HG03064 (cell line): Measurements from ENCODE around the gene ANO10.
"Not testable (repeated sequence)": the region's sequence is repeated elsewhere in the genome, so short reads cannot be mapped to it uniquely, and the experiment has no call there.

Experiments
- ATAC-seq: cut with Tn5 transposase; IDR thresholded peaks from one replicate; pipeline ENCODE4 v1.9.1; 2021; ENCODE audit warnings: low read depth; ENCODE audit not compliant: unreplicated experiment

ANO10 gene

GRCh38 chr3:43523454-43524053 lies 98.3 kb downstream of the ANO10 start:
- no peak for ATAC-seq

- no peak for ATAC-seq
These were observed 99.0 kb downstream of the ANO10 start for GRCh38 chr3:43522727-43523362.

DNA sequence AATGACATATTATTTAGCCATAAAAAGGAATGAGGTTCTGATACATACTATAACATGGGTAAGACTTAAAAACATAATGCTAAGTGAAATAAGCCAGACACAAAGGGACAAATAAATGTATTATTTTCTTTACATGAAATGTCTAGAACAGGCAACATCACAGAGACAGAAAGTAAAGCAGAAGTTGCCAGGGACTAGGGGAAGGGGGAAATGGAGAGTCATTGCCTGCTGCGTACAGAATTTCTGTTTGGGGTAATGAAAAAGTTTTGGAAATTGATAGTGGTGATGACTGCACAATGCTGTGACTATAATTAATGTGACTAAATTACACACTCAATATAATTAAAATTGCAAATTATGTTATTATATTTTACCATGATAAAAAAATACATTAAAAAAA lies 99.9 kb downstream of the ANO10 start:
- ATAC-seq: no peak

DNA sequence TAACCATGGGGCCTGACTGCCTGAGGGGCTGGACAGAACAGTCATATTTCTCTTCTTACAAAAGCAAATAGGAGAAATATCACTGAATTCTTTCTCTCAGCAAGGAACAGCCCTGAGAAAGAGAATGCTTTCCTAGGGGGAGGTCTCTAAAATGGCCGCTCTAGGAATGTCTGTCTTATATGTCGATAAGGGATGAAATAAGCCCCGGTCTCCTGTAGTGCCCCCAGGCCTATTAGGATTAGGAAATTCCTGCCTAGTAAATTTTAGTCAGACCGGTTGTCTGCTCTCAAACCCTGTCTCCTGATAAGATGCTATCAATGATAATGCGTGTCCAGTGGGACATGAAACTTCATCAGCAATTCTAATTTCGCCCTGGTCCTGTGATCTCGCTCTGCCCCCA lies 103.3 kb downstream of the ANO10 start:
- not testable (repeated sequence) for ATAC-seq

- ATAC-seq: no peak
These were observed 105.7 kb downstream of the ANO10 start for GRCh38 chr3:43515970-43516635.

DNA sequence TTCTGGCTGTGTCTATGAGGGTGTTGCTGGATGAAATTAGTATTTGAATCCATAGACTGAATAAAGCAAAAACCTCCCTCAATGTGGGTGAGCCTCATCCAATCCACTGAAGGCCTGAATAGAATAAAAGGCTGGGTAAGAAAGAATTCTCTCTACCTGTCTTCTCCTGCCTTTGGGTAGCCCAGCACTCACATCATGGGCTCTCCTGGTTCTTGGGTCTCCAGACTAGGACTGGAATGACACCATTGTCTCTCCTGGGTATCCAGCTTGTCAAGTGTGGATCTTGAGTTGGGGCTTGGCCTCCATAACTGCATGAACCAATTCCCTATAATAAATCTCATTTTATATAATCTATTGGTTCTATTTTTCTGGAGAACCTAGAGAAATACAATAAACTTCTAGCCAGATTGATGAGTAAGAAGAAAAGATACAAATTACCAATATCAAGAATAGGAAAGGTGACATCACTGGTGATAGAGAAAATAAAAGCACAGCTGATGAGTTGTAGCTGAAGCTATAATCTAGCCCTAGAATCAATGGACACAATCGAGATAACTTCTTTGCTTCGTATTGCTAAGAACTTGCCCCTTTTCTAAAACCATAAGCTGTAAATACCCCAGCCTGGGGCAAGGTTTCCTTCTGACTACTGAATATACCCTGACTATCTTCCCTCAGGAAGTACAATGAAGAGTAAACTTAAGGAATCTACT lies 106.4 kb downstream of the ANO10 start:
- no peak for ATAC-seq

GRCh38 chr3:43512754-43513404 lies 108.9 kb downstream of the ANO10 start:
- no peak for ATAC-seq

- no peak for ATAC-seq
These were observed 115.2 kb downstream of the ANO10 start for GRCh38 chr3:43506644-43507043.

DNA sequence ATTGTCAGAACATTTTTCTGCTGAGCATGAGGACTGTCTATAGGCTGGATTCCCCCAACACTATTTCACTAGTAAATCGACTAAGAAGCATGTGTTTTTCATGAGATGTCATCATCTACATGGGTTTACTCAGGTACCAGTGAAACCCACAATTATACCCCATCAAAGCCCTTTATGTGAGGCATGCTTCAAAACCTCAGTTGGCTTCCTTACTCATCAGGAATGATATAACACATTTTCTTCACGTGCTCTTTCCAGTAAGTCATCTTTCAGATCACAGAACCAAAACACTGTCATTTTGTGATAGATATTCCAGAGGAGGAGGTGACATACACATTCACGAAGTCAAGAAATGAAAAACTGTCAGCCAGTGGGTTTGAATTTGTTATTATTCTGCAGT lies 116.5 kb downstream of the ANO10 start:
- ATAC-seq: no peak

DNA sequence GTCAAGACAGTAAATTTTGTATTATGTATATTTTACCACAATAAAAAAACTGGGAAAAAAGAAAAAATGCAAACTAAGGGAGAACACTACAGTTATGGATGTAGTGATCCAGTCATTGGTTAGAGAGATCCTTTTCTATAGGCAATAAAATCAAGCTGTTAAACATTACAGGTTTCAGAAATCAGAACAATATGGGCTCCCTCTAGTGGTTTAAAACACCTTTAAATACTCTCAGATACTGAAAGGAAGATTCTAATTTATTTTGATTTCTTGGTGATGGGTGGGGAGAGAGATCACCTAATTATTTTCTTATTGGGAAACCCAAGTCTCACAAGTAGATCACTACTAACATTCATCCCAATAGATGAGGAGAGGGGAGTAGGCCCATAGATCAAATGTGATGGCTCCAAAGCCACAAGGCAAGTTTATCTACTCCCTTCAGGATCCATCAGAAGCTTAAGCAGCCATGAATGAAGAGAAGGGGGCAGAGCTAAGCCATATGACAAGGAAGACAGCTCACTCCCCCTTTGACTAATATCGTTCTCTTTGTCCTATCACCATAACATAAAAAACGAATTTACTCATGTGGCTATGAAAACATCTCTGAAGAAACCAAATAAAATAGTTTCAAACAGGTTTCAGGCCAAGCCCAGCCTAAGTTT lies 118.6 kb downstream of the ANO10 start:
- ATAC-seq: no peak

DNA sequence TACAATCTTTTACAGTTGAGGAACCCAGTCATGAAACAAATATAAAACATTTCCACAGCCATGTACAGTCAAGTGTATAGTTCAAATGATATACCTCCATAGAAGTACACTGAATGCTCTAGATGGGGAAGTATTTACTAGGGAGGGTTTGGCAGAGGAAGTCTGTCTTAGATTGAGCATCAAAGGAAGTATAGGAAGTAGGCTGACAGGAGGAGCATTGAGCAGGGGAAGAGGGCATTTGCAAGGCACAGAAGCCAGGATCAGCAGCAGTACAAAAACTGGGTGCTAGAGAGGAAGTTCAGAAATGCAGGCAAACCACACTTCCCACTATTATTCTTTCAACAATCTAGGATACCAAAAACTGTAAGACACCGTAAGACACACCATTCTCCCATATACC lies 122.6 kb downstream of the ANO10 start:
- ATAC-seq: no peak

DNA sequence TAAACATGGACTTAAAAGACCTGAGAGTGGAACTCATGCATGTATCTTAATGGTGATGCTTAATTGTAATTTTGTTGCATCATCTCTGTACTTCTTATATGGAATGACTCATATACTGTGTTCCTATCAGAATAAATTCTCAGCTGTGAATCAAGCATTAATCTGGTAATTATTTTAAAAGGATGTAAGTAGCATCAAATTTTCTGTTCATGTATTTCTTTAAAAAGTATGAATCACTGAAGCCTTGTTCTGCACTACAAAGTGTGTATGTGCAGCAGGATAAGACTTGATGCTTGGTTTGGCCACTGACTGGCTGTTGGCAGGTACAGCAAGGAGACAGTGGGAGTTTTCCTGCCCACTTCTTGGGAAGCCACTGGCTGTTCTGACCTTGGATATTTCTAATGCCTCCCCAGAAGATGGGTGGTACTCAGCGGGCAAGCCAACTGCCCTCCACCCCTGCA lies 123.9 kb downstream of the ANO10 start:
- no peak for ATAC-seq

- ATAC-seq: no peak
These were observed 124.4 kb downstream of the ANO10 start for GRCh38 chr3:43497422-43497821.

DNA sequence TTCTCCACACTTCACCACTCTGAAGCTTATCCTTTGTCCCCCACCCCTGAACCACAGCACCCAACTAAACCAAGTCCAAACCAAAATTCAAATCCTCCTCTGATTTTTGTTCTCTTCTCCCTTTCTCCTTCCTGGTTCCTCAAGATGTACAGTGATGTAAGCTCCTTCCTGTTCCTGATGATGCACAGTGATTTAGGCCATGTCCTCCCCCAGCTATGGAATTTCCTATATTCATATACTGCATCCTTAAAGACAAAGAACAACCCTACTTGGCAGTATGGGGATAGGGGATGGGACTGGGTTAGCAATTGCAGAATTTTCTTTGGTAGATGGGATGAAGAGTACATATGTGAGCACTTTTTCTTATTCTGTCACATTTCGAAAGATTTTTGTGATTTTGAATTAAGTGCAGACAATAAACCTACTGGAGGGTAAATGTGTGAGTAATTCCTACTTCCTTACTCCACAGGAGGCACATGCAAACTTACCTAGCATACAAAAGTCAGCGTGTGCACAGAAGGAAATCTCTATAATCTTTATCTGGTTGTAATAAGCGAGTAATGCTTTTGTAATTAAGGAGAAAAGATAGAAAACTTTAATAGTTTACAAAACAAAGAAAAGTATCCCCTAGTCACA lies 125.0 kb downstream of the ANO10 start:
- ATAC-seq: no peak

- not testable (repeated sequence) for ATAC-seq
These were observed 128.9 kb downstream of the ANO10 start for GRCh38 chr3:43492932-43493331.

GRCh38 chr3:43491807-43492206 lies 130.0 kb downstream of the ANO10 start:
- ATAC-seq: not testable (repeated sequence)

GRCh38 chr3:43490640-43491185 lies 131.1 kb downstream of the ANO10 start:
- ATAC-seq: no peak

- ATAC-seq: no peak
These were observed 131.9 kb downstream of the ANO10 start for GRCh38 chr3:43489930-43490329.

- no peak for ATAC-seq
These were observed 135.9 kb downstream of the ANO10 start for GRCh38 chr3:43485931-43486330.
